ENCODE results near the gene TGFBR3. TPM values are rescaled to one million over a fixed set of nuclear protein-coding genes. Genes with fewer than 3 reads are reported as not detected.

Gene TGFBR3
- total RNA-seq, 1 donor from 2014 or later = 37.9 TPM

GRCh38 chr1:91795591-91796389 lies 90.2 kb downstream of the TGFBR3 start:
- no peak for ATAC-seq (ENCODE audit: poor library complexity)
- DNase-seq = no peak
- intact Hi-C loops (cut with DNase I) = loop anchor here (10.0 kb wide), 1 partner anchor 91 kb away; no protein-coding TSS in a partner anchor

GRCh38 chr1:91793877-91794276 lies 92.1 kb downstream of the TGFBR3 start:
- DNase-seq = no peak
- ATAC-seq (ENCODE audit: poor library complexity) = no peak
- intact Hi-C loops (cut with DNase I) = loop anchor here (10.0 kb wide), 1 partner anchor 89 kb away; no protein-coding TSS in a partner anchor

- intact Hi-C loops (cut with DNase I) = loop anchor here (10.0 kb wide), 1 partner anchor 88 kb away; no protein-coding TSS in a partner anchor
- ATAC-seq (ENCODE audit: poor library complexity) = no peak
Measured at GRCh38 chr1:91793189-91793588, 92.8 kb downstream of the TGFBR3 start.

GRCh38 chr1:91792489-91793071 lies 93.4 kb downstream of the TGFBR3 start:
- intact Hi-C loops (cut with DNase I) = loop anchor here (10.0 kb wide), 1 partner anchor 88 kb away; no protein-coding TSS in a partner anchor

More at GRCh38 chr1:91793189-91793588, 92.8 kb downstream of the TGFBR3 start:
- no peak for DNase-seq

GRCh38 chr1:91791691-91792488 lies 94.1 kb downstream of the TGFBR3 start:
- ATAC-seq (ENCODE audit: poor library complexity) (no peak), DNase-seq (no peak)
- intact Hi-C loops (cut with DNase I) = loop anchor here (10.0 kb wide), 1 partner anchor 87 kb away; no protein-coding TSS in a partner anchor

More at GRCh38 chr1:91792489-91793071, 93.4 kb downstream of the TGFBR3 start:
- ATAC-seq (ENCODE audit: poor library complexity) = no peak
- no peak for DNase-seq

GRCh38 chr1:91791103-91791502 lies 94.8 kb downstream of the TGFBR3 start:
- no peak for ATAC-seq (ENCODE audit: poor library complexity)
- no peak for DNase-seq
- intact Hi-C loops (cut with DNase I) = loop anchor here (10.0 kb wide), 1 partner anchor 86 kb away; no protein-coding TSS in a partner anchor

- no peak for DNase-seq
- no peak for ATAC-seq (ENCODE audit: poor library complexity)
- intact Hi-C loops (cut with DNase I) = loop anchor here (10.0 kb wide), 1 partner anchor 86 kb away; no protein-coding TSS in a partner anchor
Measured at GRCh38 chr1:91790392-91790791, 95.6 kb downstream of the TGFBR3 start.

- no peak for DNase-seq
- no peak for ATAC-seq (ENCODE audit: poor library complexity)
- intact Hi-C loops (cut with DNase I) = no loop called here
Measured at GRCh38 chr1:91789273-91789997, 96.5 kb downstream of the TGFBR3 start.

- intact Hi-C loops (cut with DNase I) = no loop called here
- ATAC-seq (ENCODE audit: poor library complexity) (peak; percentile 13), DNase-seq (no peak)
Measured at GRCh38 chr1:91787919-91788318, 98.0 kb downstream of the TGFBR3 start.

- intact Hi-C loops (cut with DNase I) = no loop called here
- ATAC-seq (ENCODE audit: poor library complexity) (no peak), DNase-seq (no peak)
Measured at GRCh38 chr1:91784616-91785015, 101.3 kb downstream of the TGFBR3 start.

- intact Hi-C loops (cut with DNase I) = no loop called here
- DNase-seq (no peak), ATAC-seq (ENCODE audit: poor library complexity) (no peak)
Measured at GRCh38 chr1:91784191-91784590, 101.8 kb downstream of the TGFBR3 start.

GRCh38 chr1:91783423-91784170 lies 102.4 kb downstream of the TGFBR3 start:
- intact Hi-C loops (cut with DNase I) = no loop called here
- ATAC-seq (ENCODE audit: poor library complexity) = peak; percentile 22
- DNase-seq = no peak

- DNase-seq = no peak
- intact Hi-C loops (cut with DNase I) = no loop called here
- no peak for ATAC-seq (ENCODE audit: poor library complexity)
Measured at GRCh38 chr1:91781901-91782622, 103.9 kb downstream of the TGFBR3 start.

- ATAC-seq (ENCODE audit: poor library complexity) = no peak
- intact Hi-C loops (cut with DNase I) = no loop called here
- no peak for DNase-seq
Measured at GRCh38 chr1:91781371-91781825, 104.6 kb downstream of the TGFBR3 start.

- DNase-seq (no peak), ATAC-seq (ENCODE audit: poor library complexity) (peak; percentile 15)
- intact Hi-C loops (cut with DNase I) = no loop called here
Measured at GRCh38 chr1:91779548-91780021, 106.4 kb downstream of the TGFBR3 start.

- intact Hi-C loops (cut with DNase I) = no loop called here
- no peak for ATAC-seq (ENCODE audit: poor library complexity)
Measured at GRCh38 chr1:91778964-91779363, 107.0 kb downstream of the TGFBR3 start.

More at GRCh38 chr1:91778964-91779363, 107.0 kb downstream of the TGFBR3 start:
- DNase-seq = no peak

All from Right ventricle myocardium superior (tissue), 1 donor.